ENCODE results near the gene GPHN. TPM values are rescaled to one million over a fixed set of nuclear protein-coding genes. Genes with fewer than 3 reads are reported as not detected.
"Not testable (repeated sequence)": the region's sequence is repeated elsewhere in the genome, so short reads cannot be mapped to it uniquely, and the experiment has no call there.

Gene GPHN
- total RNA-seq, 1 donor from 2014 or later = 33.4 TPM

- intact Hi-C loops (cut with micrococcal nuclease) = no loop called here
Measured at GRCh38 chr14:66541627-66542026, 33.7 kb downstream of the GPHN start.

DNA sequence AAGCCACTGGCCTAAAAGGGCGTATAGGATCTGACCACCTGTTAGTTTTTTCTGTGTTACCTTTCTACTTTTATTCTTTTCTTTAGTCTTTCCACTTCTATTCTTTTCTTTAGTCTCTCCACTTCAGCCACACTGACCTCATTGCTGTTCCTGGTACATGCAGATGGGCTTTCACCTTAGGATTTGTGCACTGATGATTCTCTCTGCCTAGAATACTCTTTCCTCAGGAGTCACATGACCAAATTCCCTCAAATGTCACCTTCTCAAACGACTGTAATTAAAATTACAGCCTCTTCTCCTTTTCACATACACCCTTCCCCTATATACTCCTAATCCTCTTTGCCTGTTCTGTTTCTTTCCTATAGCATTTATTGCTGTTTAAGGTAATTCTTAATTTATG, 36.0 kb downstream of the GPHN start:
- Histone ChIP-seq H3K27me3 (ENCODE audit: low read depth) (no peaks in the 10 kb centered on the region), H3K4me3 (no peak overlapping the region), H3K4me1 (peaks cover 35% of the 10 kb centered on the region), H3K27ac (replicated peaks) (no peak overlapping the region), H3K9me3 (replicated peaks) (no peaks in the 10 kb centered on the region), H3K36me3 (no peaks in the 10 kb centered on the region)
- intact Hi-C loops (cut with micrococcal nuclease) = no loop called here
- TF ChIP-seq CTCF (IDR thresholded peaks at IDR 0.05; ENCODE audit: borderline replicate concordance) = no peak
- DNase-seq = no peak

More at GRCh38 chr14:66541627-66542026, 33.7 kb downstream of the GPHN start:
- no peak for DNase-seq
- Histone ChIP-seq H3K27me3 (ENCODE audit: low read depth) (no peaks in the 10 kb centered on the region), H3K9me3 (replicated peaks) (no peaks in the 10 kb centered on the region), H3K27ac (replicated peaks) (no peak overlapping the region), H3K4me3 (no peak overlapping the region), H3K4me1 (peaks cover 37% of the 10 kb centered on the region), H3K36me3 (no peaks in the 10 kb centered on the region)
- no peak for TF ChIP-seq CTCF (IDR thresholded peaks at IDR 0.05; ENCODE audit: borderline replicate concordance)

DNA sequence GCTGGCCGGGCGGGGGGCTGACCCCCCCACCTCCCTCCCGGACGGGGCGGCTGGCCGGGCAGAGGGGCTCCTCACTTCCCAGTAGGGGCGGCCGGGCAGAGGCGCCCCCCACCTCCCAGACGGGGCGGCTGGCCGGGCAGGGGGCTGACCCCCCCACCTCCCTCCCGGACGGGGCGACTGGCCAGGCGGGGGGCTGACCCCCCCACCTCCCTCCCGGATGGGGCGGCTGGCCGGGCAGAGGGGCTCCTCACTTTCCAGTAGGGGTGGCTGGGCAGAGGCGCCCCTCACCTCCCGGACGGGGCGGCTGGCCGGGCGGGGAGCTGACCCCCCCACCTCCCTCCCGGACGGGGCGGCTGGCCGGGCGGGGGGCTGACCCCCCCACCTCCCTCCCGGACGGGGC, 37.2 kb downstream of the GPHN start:
- H3K27ac ChIP-seq (replicated peaks); H3K9me3 ChIP-seq (replicated peaks); H3K4me3 ChIP-seq; DNase-seq; H3K27me3 ChIP-seq (ENCODE audit: low read depth); H3K36me3 ChIP-seq; intact Hi-C loops (cut with micrococcal nuclease): not testable (repeated sequence)
- H3K4me1 ChIP-seq = peaks cover 23% of the 10 kb centered on the region

GRCh38 chr14:66545751-66546150, 37.8 kb downstream of the GPHN start:
- DNase-seq; H3K9me3 ChIP-seq (replicated peaks); H3K27ac ChIP-seq (replicated peaks); H3K36me3 ChIP-seq; H3K27me3 ChIP-seq (ENCODE audit: low read depth); intact Hi-C loops (cut with micrococcal nuclease); H3K4me3 ChIP-seq: not testable (repeated sequence)
- H3K4me1 ChIP-seq = peaks cover 17% of the 10 kb centered on the region

DNA sequence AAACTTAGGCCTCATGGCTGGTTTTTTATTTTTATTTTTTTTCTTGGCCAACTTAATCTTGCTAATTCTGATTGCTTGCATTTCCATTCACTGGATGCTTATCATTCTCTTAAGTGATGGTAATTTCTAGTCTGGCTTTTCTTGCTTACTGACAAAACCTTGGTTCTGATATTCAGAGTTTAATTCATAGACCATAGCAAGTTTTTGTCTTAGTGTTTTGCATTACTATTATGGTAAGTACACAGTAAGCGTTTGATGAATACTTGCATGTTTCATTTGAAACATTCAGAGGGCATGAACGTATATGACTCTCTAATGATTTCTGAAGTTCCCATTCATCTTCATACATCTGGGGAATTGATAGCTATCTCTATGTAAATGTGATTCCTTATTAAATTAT, 55.8 kb downstream of the GPHN start:
- Histone ChIP-seq H3K9me3 (replicated peaks) (no peaks in the 10 kb centered on the region), H3K4me1 (peaks cover 24% of the 10 kb centered on the region), H3K27ac (replicated peaks) (no peak overlapping the region), H3K27me3 (ENCODE audit: low read depth) (no peaks in the 10 kb centered on the region), H3K36me3 (no peaks in the 10 kb centered on the region), H3K4me3 (no peak overlapping the region)
- intact Hi-C loops (cut with micrococcal nuclease) = no loop called here
- no peak for DNase-seq
- no peak for TF ChIP-seq CTCF (IDR thresholded peaks at IDR 0.05; ENCODE audit: borderline replicate concordance)

DNA sequence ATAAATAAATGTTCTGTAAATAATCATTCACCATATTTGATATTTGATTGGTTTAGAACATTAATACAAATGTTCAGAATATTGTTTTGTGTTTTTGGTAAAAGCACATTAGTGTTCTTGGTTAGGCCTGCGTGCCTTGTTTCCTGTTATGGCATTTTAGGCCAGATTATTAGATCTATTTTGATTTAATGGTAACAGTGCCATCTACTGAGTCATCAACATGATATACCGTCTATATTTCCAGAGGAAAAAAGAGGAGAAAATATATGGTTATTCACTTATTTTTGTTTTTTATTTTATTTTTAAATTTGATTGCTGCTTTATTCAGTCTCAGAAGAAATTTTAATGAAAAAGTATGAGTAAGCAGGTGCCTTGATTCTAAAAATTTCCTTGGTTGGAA, 60.3 kb downstream of the GPHN start:
- DNase-seq = no peak
- intact Hi-C loops (cut with micrococcal nuclease) = no loop called here

More for the DNA sequence above, 60.3 kb downstream of the GPHN start:
- TF ChIP-seq CTCF (IDR thresholded peaks at IDR 0.05; ENCODE audit: borderline replicate concordance) = peak; percentile 23
- Histone ChIP-seq H3K4me1 (peaks cover 24% of the 10 kb centered on the region), H3K4me3 (no peak overlapping the region), H3K27ac (replicated peaks) (no peak overlapping the region), H3K9me3 (replicated peaks) (peaks cover 9% of the 10 kb centered on the region), H3K27me3 (ENCODE audit: low read depth) (no peaks in the 10 kb centered on the region), H3K36me3 (no peaks in the 10 kb centered on the region)

Measured in left ventricle myocardium inferior (tissue), 1 donor.